Tibial artery (tissue), 4 donors: Measurements from ENCODE around the gene HELB.
A peak's percentile ranks its signal among the peaks of the same experiment; 100 is the strongest.

ENCODE experiments used
- DNase-seq, 2 donors: peaks; one replicate each; pipeline ENCODE4 v3.0.0-alpha.2; 2019
- H3K27ac ChIP-seq, 2 donors: fragments of 200-600 bp; sonication (generic) in 1 of 2; 1 replicate in 1 of 2; 2 replicates in 1 of 2; pipeline ENCODE4 v1.5.1; 2018 to 2019; ENCODE audit warnings: mild to moderate bottlenecking in 1 of 2
- H3K27me3 ChIP-seq, 2 donors: fragments of 200-600 bp; sonication (generic) in 1 of 2; one replicate each; pipeline versions ENCODE4 v1.5.1 to v1.6.0; 2016 to 2019
- H3K36me3 ChIP-seq, 3 donors: fragments of 200-600 bp; sonication (generic) in 2 of 3; one replicate each; pipeline ENCODE4 v1.5.1; 2016 to 2019; ENCODE audit warnings: mild to moderate bottlenecking in 2 of 3
- H3K4me1 ChIP-seq, 4 donors: fragments of 200-600 bp; sonication (generic) in 2 of 4; 1 replicate in 3 of 4; 2 replicates in 1 of 4; pipeline ENCODE4 v1.5.1; 2016 to 2019
- H3K4me3 ChIP-seq, 2 donors: fragments of 200-600 bp; sonication (generic) in 1 of 2; 1 replicate in 1 of 2; 2 replicates in 1 of 2; pipeline ENCODE4 v1.5.1; 2018 to 2019; ENCODE audit warnings: mild to moderate bottlenecking in 2 of 2
- H3K9me3 ChIP-seq, 3 donors: fragments of 200-600 bp; sonication (generic) in 1 of 3; one replicate each; pipeline ENCODE4 v1.5.1; 2016 to 2019
- intact Hi-C: fragments of 100-400 bp; cut with DNase I; formaldehyde crosslinking; loops from one replicate; pipeline ENCODE4 v1.15.0; 2023; ENCODE audit warnings: low total_unique reads
- TF ChIP-seq, protein P1 (sequence below), 2 experiments: fragments of 200-600 bp in 1 of 2; fragments of 450-650 bp in 1 of 2; IDR thresholded peaks; one replicate each; pipeline ENCODE4 v1.5.1; 2017 to 2019; ENCODE audit warnings: antibody characterized with exemption in 2 of 2, mild to moderate bottlenecking in 1 of 2, moderate library complexity in 1 of 2

HELB gene

GRCh38 chr12:66273147-66273546 is 29.1 kb upstream of the HELB start:
- TF ChIP-seq, protein P1, sequence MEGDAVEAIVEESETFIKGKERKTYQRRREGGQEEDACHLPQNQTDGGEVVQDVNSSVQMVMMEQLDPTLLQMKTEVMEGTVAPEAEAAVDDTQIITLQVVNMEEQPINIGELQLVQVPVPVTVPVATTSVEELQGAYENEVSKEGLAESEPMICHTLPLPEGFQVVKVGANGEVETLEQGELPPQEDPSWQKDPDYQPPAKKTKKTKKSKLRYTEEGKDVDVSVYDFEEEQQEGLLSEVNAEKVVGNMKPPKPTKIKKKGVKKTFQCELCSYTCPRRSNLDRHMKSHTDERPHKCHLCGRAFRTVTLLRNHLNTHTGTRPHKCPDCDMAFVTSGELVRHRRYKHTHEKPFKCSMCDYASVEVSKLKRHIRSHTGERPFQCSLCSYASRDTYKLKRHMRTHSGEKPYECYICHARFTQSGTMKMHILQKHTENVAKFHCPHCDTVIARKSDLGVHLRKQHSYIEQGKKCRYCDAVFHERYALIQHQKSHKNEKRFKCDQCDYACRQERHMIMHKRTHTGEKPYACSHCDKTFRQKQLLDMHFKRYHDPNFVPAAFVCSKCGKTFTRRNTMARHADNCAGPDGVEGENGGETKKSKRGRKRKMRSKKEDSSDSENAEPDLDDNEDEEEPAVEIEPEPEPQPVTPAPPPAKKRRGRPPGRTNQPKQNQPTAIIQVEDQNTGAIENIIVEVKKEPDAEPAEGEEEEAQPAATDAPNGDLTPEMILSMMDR (IDR thresholded peaks at IDR 0.05): no peak
- intact Hi-C loops: loop anchor here (5.0 kb wide), 1 partner anchor 429 kb away; no protein-coding TSS in a partner anchor
- Histone ChIP-seq H3K36me3 (no peaks in the 10 kb centered on the region), H3K27me3 (peaks cover 0 to 3% of the 10 kb centered on the region in 2 donors), H3K4me1 (no peaks in the 10 kb centered on the region), H3K9me3 (no peaks in the 10 kb centered on the region), H3K27ac (no peak overlapping the region), H3K4me3 (no peak overlapping the region)
- no peak for DNase-seq

DNA sequence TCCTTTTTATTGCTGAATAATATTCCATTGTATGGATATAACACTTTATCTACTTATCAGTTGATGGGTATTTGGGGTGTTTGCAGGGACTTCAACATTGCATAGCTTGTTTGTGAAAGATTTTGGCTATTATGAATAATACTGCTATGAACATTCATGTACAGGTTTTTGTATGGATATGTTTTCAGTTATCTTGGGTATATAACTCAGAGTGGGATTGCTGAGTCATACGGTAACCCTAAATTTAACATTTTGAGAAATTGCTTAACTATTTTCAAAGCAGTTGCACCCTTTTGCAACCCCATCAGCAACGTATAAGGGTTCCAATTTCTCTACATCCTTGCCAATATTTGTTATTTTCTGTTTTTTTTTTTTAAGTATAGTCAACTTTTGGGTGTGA is 27.3 kb upstream of the HELB start:
- no peak overlapping the region for H3K27ac ChIP-seq
- intact Hi-C loops: no loop called here
- H3K36me3 ChIP-seq: no peaks in the 10 kb centered on the region
- H3K4me1 ChIP-seq: no peaks in the 10 kb centered on the region
- H3K9me3 ChIP-seq: no peaks in the 10 kb centered on the region
- no peak overlapping the region for H3K4me3 ChIP-seq
- peaks cover 0 to 3% of the 10 kb centered on the region in 2 donors for H3K27me3 ChIP-seq
- DNase-seq: no peak
- TF ChIP-seq, protein P1 (IDR thresholded peaks at IDR 0.05): no peak

GRCh38 chr12:66279123-66279712 is 23.1 kb upstream of the HELB start:
- DNase-seq: no peak
- H3K36me3 ChIP-seq: no peaks in the 10 kb centered on the region
- H3K27me3 ChIP-seq: peaks cover 0 to 3% of the 10 kb centered on the region in 2 donors
- H3K9me3 ChIP-seq: no peaks in the 10 kb centered on the region
- TF ChIP-seq, protein P1 (IDR thresholded peaks at IDR 0.05): peak; percentile 6 to 15
- H3K4me1 ChIP-seq: no peaks in the 10 kb centered on the region
- intact Hi-C loops: no loop called here
- no peak overlapping the region for H3K27ac ChIP-seq
- H3K4me3 ChIP-seq: no peak overlapping the region

- no peak for DNase-seq
- Histone ChIP-seq H3K9me3 (no peaks in the 10 kb centered on the region), H3K36me3 (no peaks in the 10 kb centered on the region), H3K27ac (no peak overlapping the region), H3K4me1 (no peaks in the 10 kb centered on the region), H3K27me3 (peaks cover 0 to 3% of the 10 kb centered on the region in 2 donors), H3K4me3 (no peak overlapping the region)
- intact Hi-C loops: no loop called here
- TF ChIP-seq, protein P1 (IDR thresholded peaks at IDR 0.05): no peak
Observed at GRCh38 chr12:66280561-66280960, 21.7 kb upstream of the HELB start.

GRCh38 chr12:66282244-66282643 is 20.0 kb upstream of the HELB start:
- DNase-seq: no peak
- TF ChIP-seq, protein P1 (IDR thresholded peaks at IDR 0.05): no peak
- Histone ChIP-seq H3K27ac (no peak overlapping the region), H3K4me3 (no peak overlapping the region), H3K4me1 (no peaks in the 10 kb centered on the region), H3K9me3 (no peaks in the 10 kb centered on the region), H3K36me3 (no peaks in the 10 kb centered on the region), H3K27me3 (peaks cover 0 to 3% of the 10 kb centered on the region in 2 donors)
- intact Hi-C loops: no loop called here

GRCh38 chr12:66287275-66287674 is 15.0 kb upstream of the HELB start:
- no peaks in the 10 kb centered on the region for H3K36me3 ChIP-seq
- TF ChIP-seq, protein P1 (IDR thresholded peaks at IDR 0.05): no peak
- H3K9me3 ChIP-seq: no peaks in the 10 kb centered on the region
- H3K4me3 ChIP-seq: no peak overlapping the region
- H3K4me1 ChIP-seq: no peaks in the 10 kb centered on the region
- H3K27ac ChIP-seq: no peak overlapping the region
- intact Hi-C loops: no loop called here
- H3K27me3 ChIP-seq: no peaks in the 10 kb centered on the region
- DNase-seq: no peak
